ENCODE data around the gene MKNK1. TPM values are rescaled to one million over a fixed set of nuclear protein-coding genes. Genes with fewer than 3 reads are reported as not detected.

MKNK1 gene
- total and polyA plus RNA-seq, 2 of the 4 experiments (the other 2 are of a cell fraction) = 14.3 to 35.2 TPM

DNA sequence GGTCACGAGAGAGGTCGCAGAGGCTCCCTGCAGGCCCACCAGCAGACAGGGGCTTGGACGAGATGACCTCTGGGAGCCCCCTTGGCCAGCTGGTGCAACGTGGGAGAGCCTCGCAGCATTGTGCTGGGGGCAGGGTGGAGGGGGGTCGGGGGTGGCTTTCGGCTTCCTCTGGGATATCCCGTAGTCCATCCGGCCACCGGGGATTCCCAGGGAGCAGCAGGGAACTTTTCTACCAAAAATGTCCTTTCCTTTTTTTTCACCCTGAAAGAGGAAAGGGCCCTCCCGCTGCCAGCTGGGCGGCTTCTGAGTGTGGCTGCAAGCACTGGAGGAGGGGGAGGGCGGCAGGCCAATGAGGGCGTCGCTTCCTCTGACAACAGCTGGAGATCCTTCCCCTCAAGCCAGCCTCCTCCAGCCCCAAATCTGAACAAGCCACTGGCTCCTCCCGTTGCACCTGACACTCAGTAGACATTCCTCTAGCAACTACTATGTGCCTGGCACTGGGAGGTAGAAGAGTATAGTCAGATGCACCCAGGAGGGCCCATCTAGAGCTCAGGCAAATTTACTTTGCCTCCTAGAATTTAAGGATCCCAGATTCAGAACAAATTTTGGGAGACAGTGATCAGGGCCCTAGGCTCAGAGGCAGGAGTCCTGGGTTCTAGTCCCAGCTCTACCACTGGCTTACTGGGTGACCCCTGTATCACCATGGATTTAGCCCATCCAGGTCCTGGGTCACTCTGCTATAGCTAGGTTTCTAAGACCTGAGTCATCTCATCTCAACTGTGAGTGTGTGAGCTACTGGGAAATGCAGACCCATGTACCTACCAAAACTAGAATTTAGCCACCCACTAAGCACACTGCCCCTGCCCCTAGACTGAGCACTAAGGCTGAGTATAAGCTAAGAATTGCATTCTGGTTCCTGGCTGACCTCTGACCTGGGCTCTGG is 9.9 kb upstream of the MKNK1 start:
- Histone ChIP-seq H3K9ac (ENCODE audit: low read depth, low read length) (no peak overlapping the region), H3K9me1 (ENCODE audit: insufficient read depth, low read length) (peaks cover 30% of the 10 kb centered on the region), H3K79me1 (ENCODE audit: low read depth in 1 of 2, low read length in 2 of 2) (peaks cover 25 to 54% of the 10 kb centered on the region in 2 experiments), H3K36me3 (ENCODE audit: control insufficient read depth, insufficient read depth, low read length) (peaks cover 19% of the 10 kb centered on the region), H4K8ac (ENCODE audit: low read depth in 2 of 2, low read length in 2 of 2) (peak overlapping the region; percentile 28 to 48; a peak in 2 of 4 replicates), H3K27me3 (ENCODE audit: control insufficient read depth, insufficient read depth, low read length) (no peaks in the 10 kb centered on the region), H2AK9ac (replicated peaks; ENCODE audit: low read depth, low read length, poor library complexity) (peak overlapping the region; percentile 78), H3K56ac (ENCODE audit: extremely low read depth, insufficient read depth, low read length) (no peak overlapping the region), H3K27ac (ENCODE audit: insufficient read depth, low read length) (peak overlapping the region; percentile 55), H3K9me3 (ENCODE audit: control insufficient read depth, insufficient read depth, low read length) (no peaks in the 10 kb centered on the region), H2BK120ac (ENCODE audit: low read depth, low read length) (no peak overlapping the region; the same call in 1 of the 2 replicates), H4K91ac (ENCODE audit: insufficient read depth, low read depth, low read length) (peak overlapping the region; percentile 51; the same call in 1 of the 2 replicates), H2AK5ac (ENCODE audit: low read depth, low read length) (peak overlapping the region; percentile 43; the same call in 1 of the 2 replicates), H3K4me3 (ENCODE audit: insufficient read depth, low read depth, low read length) (no peak overlapping the region), H3K14ac (replicated peaks; ENCODE audit: low read depth, low read length) (no peak overlapping the region), H3K4me2 (ENCODE audit: low read depth, low read length) (peak overlapping the region; percentile 14; the same call in 1 of the 2 replicates), H3K18ac (ENCODE audit: low read depth, low read length) (peak overlapping the region; percentile 22; the same call in 1 of the 2 replicates), H2AFZ (replicated peaks; ENCODE audit: low read length, poor library complexity) (peak overlapping the region; percentile 70), H2BK20ac (ENCODE audit: low read depth, low read length) (no peak overlapping the region), H2BK5ac (ENCODE audit: low read depth, low read length, poor library complexity, severe bottlenecking) (no peak overlapping the region), H4K20me1 (ENCODE audit: insufficient read depth, low read length) (0 out of 2 replicates have a peak, but pooled peaks cover 8% of the 10 kb centered on the region), H2BK15ac (ENCODE audit: low read depth, low read length) (no peak overlapping the region), H3K4me1 (ENCODE audit: control insufficient read depth, insufficient read depth, low read length) (peaks cover 20% of the 10 kb centered on the region), H3K4ac (ENCODE audit: low read depth, low read length) (peak overlapping the region; percentile 48; the same call in 1 of the 2 replicates), H4K5ac (ENCODE audit: low read depth, low read length) (peak overlapping the region; percentile 9; the same call in 1 of the 2 replicates), H3K23ac (ENCODE audit: low read depth, low read length) (no peak overlapping the region; the same call in 1 of the 2 replicates)
- CTCF ChIA-PET = interaction anchor here (0.6 to 1.4 kb wide), 2 partner anchors 17 to 84 kb away, joined by 4 to 6 read pairs; no protein-coding TSS in a partner anchor
- no TSS peak for BruUV-seq (replicated peaks)
- intact Hi-C loops (cut with micrococcal nuclease) (no loop called here), dilution Hi-C loops (cut with HindIII; ENCODE audit: low sequenced_read_pairs, unreplicated experiment) (no loop called here), in situ Hi-C loops (cut with MboI; ENCODE audit: low sequenced_read_pairs) (no loop called here)
- TF ChIP-seq MAZ (IDR thresholded peaks at IDR 0.05; ENCODE audit: borderline replicate concordance, low read depth, low read length) = peak; percentile 71; the same call in 1 of the 2 replicates
- no peak for TF ChIP-seq BHLHE40 (IDR thresholded peaks at IDR 0.05; ENCODE audit: low read depth, low read length)
- ATAC-seq (ENCODE audit: low read depth) (peak; percentile 68), DNase-seq (peak; percentile 76)
- POLR2A ChIA-PET (ENCODE audit: unreplicated experiment) = interaction anchor here (1.8 kb wide), 1 partner anchor 10 kb away, joined by 4 read pairs; the partner anchor contains the start of gene MKNK1
- no CpG with 5 or more reads among the region's 16 CpGs for WGBS, 2 experiments (ENCODE audit: extremely low coverage in 2 of 2, insufficient read length in 1 of 2)

Measured in IMR-90 (cell line).